Measurements from ENCODE around the gene SRA1.
"Not testable (repeated sequence)": the region's sequence is repeated elsewhere in the genome, so short reads cannot be mapped to it uniquely, and the experiment has no call there.

SRA1 gene

GRCh38 chr5:140557136-140557805 lies at the start of gene SRA1:
Gene SRA1, minus strand, starts transcription at chr5:140557473. Its CDS starts 21 bp downstream, at chr5:140557452.
- peak; percentile 79 to 90 (median 80) for DNase-seq (ENCODE audit: low read depth in 3 of 3)

- DNase-seq (ENCODE audit: low read depth in 3 of 3) = no peak
Observed at GRCh38 chr5:140607031-140607430, 49.8 kb upstream of the SRA1 start.

- no peak for DNase-seq (ENCODE audit: low read depth in 3 of 3)
Observed at GRCh38 chr5:140605879-140606278, 48.6 kb upstream of the SRA1 start.

- DNase-seq (ENCODE audit: low read depth in 3 of 3) = no peak
Observed at GRCh38 chr5:140603734-140604133, 46.5 kb upstream of the SRA1 start.

GRCh38 chr5:140603446-140603698 lies 46.1 kb upstream of the SRA1 start:
- DNase-seq (ENCODE audit: low read depth in 3 of 3) = not testable (repeated sequence)

GRCh38 chr5:140602147-140602546 lies 44.9 kb upstream of the SRA1 start:
- DNase-seq (ENCODE audit: low read depth in 3 of 3) = no peak

GRCh38 chr5:140600096-140600495 lies 42.8 kb upstream of the SRA1 start:
- DNase-seq (ENCODE audit: low read depth in 3 of 3) = no peak

- DNase-seq (ENCODE audit: low read depth in 3 of 3) = no peak
Observed at GRCh38 chr5:140598836-140599235, 41.6 kb upstream of the SRA1 start.

- DNase-seq (ENCODE audit: low read depth in 3 of 3) = no peak
Observed at GRCh38 chr5:140596321-140596741, 39.1 kb upstream of the SRA1 start.

GRCh38 chr5:140595538-140596300 lies 38.4 kb upstream of the SRA1 start:
- no peak for DNase-seq (ENCODE audit: low read depth in 3 of 3)

GRCh38 chr5:140594169-140594568 lies 36.9 kb upstream of the SRA1 start:
- DNase-seq (ENCODE audit: low read depth in 3 of 3) = no peak

- not testable (repeated sequence) for DNase-seq (ENCODE audit: low read depth in 3 of 3)
Observed at GRCh38 chr5:140593070-140593469, 35.8 kb upstream of the SRA1 start.

- DNase-seq (ENCODE audit: low read depth in 3 of 3) = no peak
Observed at GRCh38 chr5:140591747-140592372, 34.6 kb upstream of the SRA1 start.

- no peak for DNase-seq (ENCODE audit: low read depth in 3 of 3)
Observed at GRCh38 chr5:140590861-140591260, 33.6 kb upstream of the SRA1 start.

GRCh38 chr5:140588311-140589070 lies 31.2 kb upstream of the SRA1 start:
- DNase-seq (ENCODE audit: low read depth in 3 of 3) = no peak

- no peak for DNase-seq (ENCODE audit: low read depth in 3 of 3)
Observed at GRCh38 chr5:140587495-140587894, 30.2 kb upstream of the SRA1 start.

GRCh38 chr5:140579188-140579747 lies 22.0 kb upstream of the SRA1 start:
- not testable (repeated sequence) for DNase-seq (ENCODE audit: low read depth in 3 of 3)

GRCh38 chr5:140576776-140577201 lies 19.5 kb upstream of the SRA1 start:
- DNase-seq (ENCODE audit: low read depth in 3 of 3) = no peak

GRCh38 chr5:140575309-140575708 lies 18.0 kb upstream of the SRA1 start:
- no peak for DNase-seq (ENCODE audit: low read depth in 3 of 3)

- no peak for DNase-seq (ENCODE audit: low read depth in 3 of 3)
Observed at GRCh38 chr5:140574165-140574564, 16.9 kb upstream of the SRA1 start.

- DNase-seq (ENCODE audit: low read depth in 3 of 3) = no peak
Observed at GRCh38 chr5:140573683-140574082, 16.4 kb upstream of the SRA1 start.

GRCh38 chr5:140571105-140571504 lies 13.8 kb upstream of the SRA1 start:
- no peak for DNase-seq (ENCODE audit: low read depth in 3 of 3)
